IMR-90 (cell line): ENCODE results near the gene PVALEF.

Source experiments
- BHLHE40 ChIP-seq: fragments of 150-350 bp; IDR thresholded peaks from 2 replicates; pipeline ENCODE4 v1.6.1; 2016; ENCODE audit warnings: mild to moderate bottlenecking, low read depth, low read length
- CHD1 ChIP-seq: IDR thresholded peaks from 2 replicates; pipeline ENCODE4 v1.6.1; 2012; ENCODE audit warnings: low read depth, low read length, improper control_type of control experiment
- MAZ ChIP-seq: IDR thresholded peaks from 2 replicates; pipeline ENCODE4 v1.6.1; 2012; ENCODE audit warnings: low read depth, mild to moderate bottlenecking, low read length, improper control_type of control experiment, moderate library complexity, borderline replicate concordance
- MXI1 ChIP-seq: IDR thresholded peaks from 2 replicates; pipeline ENCODE4 v1.6.1; 2012; ENCODE audit warnings: low read depth, mild to moderate bottlenecking, low read length, moderate library complexity, borderline replicate concordance
- POLR2A ChIP-seq: IDR thresholded peaks from 2 replicates; pipeline ENCODE4 v1.6.1; 2012; ENCODE audit warnings: mild to moderate bottlenecking, low read depth, low read length
- TF ChIP-seq, protein P1 (sequence below): conservative IDR thresholded peaks from 2 replicates; pipeline ENCODE4 v1.5.1; 2012; ENCODE audit warnings: mild to moderate bottlenecking, low read depth, low read length, improper control_type of control experiment

DNA sequence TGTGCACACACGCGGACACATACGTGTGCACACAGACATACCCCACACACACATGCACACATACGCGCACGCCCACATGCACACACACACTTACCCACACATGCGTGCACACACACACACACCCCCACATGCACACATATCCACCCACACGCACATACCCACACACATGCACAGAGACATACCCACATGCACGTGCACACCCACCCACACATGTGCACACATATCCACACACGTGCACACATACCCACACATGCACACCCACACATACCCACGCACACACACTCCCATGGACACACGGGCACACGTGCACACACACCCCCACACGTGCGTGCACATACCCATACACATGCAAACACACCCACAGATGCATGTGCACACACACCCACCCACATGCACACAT lies 27.2 kb upstream of the PVALEF start:
- TF ChIP-seq, protein P1, sequence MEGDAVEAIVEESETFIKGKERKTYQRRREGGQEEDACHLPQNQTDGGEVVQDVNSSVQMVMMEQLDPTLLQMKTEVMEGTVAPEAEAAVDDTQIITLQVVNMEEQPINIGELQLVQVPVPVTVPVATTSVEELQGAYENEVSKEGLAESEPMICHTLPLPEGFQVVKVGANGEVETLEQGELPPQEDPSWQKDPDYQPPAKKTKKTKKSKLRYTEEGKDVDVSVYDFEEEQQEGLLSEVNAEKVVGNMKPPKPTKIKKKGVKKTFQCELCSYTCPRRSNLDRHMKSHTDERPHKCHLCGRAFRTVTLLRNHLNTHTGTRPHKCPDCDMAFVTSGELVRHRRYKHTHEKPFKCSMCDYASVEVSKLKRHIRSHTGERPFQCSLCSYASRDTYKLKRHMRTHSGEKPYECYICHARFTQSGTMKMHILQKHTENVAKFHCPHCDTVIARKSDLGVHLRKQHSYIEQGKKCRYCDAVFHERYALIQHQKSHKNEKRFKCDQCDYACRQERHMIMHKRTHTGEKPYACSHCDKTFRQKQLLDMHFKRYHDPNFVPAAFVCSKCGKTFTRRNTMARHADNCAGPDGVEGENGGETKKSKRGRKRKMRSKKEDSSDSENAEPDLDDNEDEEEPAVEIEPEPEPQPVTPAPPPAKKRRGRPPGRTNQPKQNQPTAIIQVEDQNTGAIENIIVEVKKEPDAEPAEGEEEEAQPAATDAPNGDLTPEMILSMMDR, result no peak
- TF ChIP-seq CHD1 (no peak), MXI1 (no peak), BHLHE40 (no peak), MAZ (no peak), POLR2A (no peak)
